ENCODE results near the gene HSFX3.
"Not testable (repeated sequence)": the region's sequence is repeated elsewhere in the genome, so short reads cannot be mapped to it uniquely, and the experiment has no call there.

GRCh38 chrX:149550454-149550853, 730 bp upstream of the HSFX3 start:
- not testable (repeated sequence) for TF ChIP-seq CTCF (IDR thresholded peaks at IDR 0.05); ZFX (IDR thresholded peaks at IDR 0.05; ENCODE audit: borderline replicate concordance)
